Ectodermal cell (in vitro differentiated cells): ENCODE results near the gene CHID1.

Experiments
- H3K27ac ChIP-seq: 2 replicates; pipeline ENCODE4 v1.7.0; 2013; ENCODE audit warnings: mild to moderate bottlenecking, low read depth, low read length; ENCODE audit not compliant: insufficient read depth, poor library complexity, severe bottlenecking
- H3K27me3 ChIP-seq: 2 replicates; pipeline ENCODE4 v1.7.0; 2013; ENCODE audit warnings: mild to moderate bottlenecking, low read length; ENCODE audit not compliant: insufficient read depth, control insufficient read depth, poor library complexity, severe bottlenecking
- H3K36me3 ChIP-seq: one replicate; pipeline ENCODE4 v1.7.0; 2013; ENCODE audit warnings: low read length; ENCODE audit not compliant: control insufficient read depth, insufficient read depth
- H3K4me1 ChIP-seq: one replicate; pipeline ENCODE4 v1.7.0; 2013; ENCODE audit warnings: low read length; ENCODE audit not compliant: control insufficient read depth, insufficient read depth
- H3K4me3 ChIP-seq: 2 replicates; pipeline ENCODE4 v1.7.0; 2013; ENCODE audit warnings: low read depth, low read length, control low read depth; ENCODE audit not compliant: insufficient read depth
- H3K9me3 ChIP-seq: 2 replicates; pipeline ENCODE4 v1.7.0; 2013; ENCODE audit warnings: mild to moderate bottlenecking, low read length, moderate library complexity; ENCODE audit not compliant: control insufficient read depth
- WGBS, 2 experiments: methylation state at CpG; one replicate each; pipeline ENCODE4 v1.1.7; 2013; ENCODE audit warnings: missing lambda C conversion rate in 2 of 2; 5-methylcytosine and 5-hydroxymethylcytosine counted together

CHID1 gene

DNA sequence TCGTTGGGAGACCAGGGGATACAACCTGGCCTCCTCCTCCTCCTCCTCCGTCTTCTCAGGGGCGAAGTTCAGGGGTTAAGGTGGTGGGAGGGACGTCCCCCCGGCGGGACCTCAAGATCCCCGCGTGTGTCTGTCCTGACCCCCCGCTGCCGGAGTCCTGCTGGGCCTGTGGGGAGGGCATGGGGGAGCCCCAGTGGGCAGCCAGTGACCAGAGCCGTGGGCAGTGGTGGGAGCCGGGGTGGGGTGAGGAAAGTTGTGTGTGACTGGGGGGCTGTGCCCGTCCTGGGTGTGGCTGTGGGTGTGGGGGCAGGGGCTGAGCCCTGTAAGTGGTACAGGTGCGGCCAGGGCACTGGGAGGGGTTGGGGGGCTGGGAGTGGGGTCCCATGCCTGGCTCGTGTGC, 57.8 kb downstream of the CHID1 start:
- H3K36me3 ChIP-seq, result no peaks in the 10 kb centered on the region
- WGBS, 2 experiments, result 82 to 86% methylated on average over 15 of the region's 15 CpGs
- peaks cover 57% of the 10 kb centered on the region for H3K4me1 ChIP-seq

DNA sequence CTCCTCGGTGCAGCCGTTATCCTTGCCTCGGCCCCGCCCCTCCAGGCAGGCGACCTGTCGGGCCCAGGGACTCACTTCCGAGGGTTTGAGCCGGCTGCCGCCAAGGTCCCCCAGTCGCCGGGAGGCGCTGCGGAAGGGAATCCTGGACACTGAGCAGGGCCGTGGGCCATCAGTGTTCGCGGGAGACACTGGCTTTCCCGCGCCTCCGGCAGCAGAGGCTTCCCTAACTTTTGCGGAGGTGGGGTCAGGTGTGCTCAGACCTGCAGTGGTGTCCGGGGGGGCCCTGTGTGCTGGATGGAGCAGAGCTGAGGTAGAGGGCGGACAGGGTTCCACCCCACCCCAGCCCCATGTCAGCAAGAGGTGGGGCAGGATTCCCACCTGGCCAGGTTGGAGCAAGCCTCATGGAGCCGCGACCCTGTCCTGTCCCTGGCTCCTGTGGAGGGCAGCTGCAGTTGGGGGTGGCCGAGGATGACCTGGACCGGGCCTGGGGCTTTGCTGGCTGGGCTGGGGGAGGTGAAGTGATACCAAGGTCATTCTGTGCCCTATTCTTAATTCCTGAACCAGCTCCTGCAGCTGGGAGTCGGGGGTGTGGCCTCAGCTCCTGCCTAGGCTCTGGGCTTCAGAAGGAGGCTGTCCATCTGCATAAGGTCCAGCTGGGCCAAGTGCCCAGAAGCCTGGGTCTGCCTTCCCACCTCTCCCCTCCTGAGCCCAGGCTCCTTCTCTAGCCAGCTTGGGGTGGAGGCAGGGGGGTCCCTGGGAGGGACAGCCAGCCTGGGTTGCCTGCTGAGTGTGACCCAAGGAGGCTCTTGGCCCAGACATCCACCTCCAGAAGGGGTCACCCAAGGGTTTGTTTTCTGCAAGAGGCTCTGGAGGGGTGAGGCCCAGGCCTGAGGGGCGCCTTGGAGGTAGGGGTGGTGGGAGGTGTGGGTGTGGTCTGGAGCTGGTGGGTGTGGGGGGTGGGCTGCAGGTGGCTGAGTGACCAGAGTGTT, 59.5 kb downstream of the CHID1 start:
- Histone ChIP-seq H3K4me3 (peak overlapping the region; percentile 53), H3K9me3 (no peaks in the 10 kb centered on the region), H3K4me1 (peaks cover 49% of the 10 kb centered on the region), H3K27me3 (peaks cover 29% of the 10 kb centered on the region), H3K36me3 (no peaks in the 10 kb centered on the region), H3K27ac (no peak overlapping the region)
- 17 to 18% methylated on average over 28 of the region's 28 CpGs for WGBS, 2 experiments

More for the DNA sequence above, 57.8 kb downstream of the CHID1 start:
- Histone ChIP-seq H3K27me3 (peaks cover 29% of the 10 kb centered on the region), H3K27ac (no peak overlapping the region), H3K4me3 (no peak overlapping the region), H3K9me3 (no peaks in the 10 kb centered on the region)

DNA sequence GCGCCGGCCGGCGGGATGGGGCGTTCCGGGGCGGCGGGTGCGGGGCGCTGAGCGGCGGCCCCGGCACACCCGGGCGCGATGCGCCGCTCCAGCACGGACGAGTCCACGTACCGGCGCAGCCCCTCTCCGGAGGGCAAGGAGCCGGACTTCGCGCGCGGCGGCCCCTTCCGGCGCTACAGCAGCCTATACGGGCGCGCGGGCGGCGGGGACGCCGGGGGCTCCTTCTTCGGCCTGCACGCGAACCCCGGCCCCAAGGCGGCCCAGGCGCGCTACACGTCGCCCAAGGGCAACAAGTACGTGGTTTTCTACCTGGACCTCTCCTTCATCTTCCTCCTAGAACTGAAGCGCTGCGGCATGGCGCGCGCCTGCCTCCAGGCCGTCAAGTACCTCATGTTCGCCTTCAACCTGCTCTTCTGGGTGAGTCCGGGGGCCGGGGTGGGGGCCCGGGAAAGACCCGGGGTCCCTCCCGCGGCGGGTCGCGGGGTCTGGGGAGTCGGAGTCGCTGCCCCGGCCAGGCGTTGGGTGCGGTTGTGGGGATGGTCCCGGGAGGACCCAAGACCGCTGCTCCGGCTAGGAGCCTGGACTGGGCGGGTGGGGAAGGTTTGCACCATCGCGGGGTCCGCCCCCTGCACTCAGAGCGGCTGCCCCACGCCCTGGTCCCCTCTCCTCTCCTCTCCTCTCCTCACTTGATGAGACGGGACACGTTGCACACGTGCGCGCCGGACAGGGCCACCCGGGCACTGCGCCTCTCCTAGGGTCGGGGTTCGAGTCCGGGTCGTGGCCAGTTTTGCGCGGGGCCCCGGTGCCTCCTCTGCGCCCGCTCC, 60.4 kb downstream of the CHID1 start:
- peaks cover 57% of the 10 kb centered on the region for H3K4me1 ChIP-seq
- peaks cover 29% of the 10 kb centered on the region for H3K27me3 ChIP-seq
- H3K36me3 ChIP-seq, result no peaks in the 10 kb centered on the region
- no peak overlapping the region for H3K27ac ChIP-seq
- peak overlapping the region; percentile 53 for H3K4me3 ChIP-seq
- 1% methylated on average over 97 of the region's 97 CpGs for WGBS, 2 experiments
- no peaks in the 10 kb centered on the region for H3K9me3 ChIP-seq

DNA sequence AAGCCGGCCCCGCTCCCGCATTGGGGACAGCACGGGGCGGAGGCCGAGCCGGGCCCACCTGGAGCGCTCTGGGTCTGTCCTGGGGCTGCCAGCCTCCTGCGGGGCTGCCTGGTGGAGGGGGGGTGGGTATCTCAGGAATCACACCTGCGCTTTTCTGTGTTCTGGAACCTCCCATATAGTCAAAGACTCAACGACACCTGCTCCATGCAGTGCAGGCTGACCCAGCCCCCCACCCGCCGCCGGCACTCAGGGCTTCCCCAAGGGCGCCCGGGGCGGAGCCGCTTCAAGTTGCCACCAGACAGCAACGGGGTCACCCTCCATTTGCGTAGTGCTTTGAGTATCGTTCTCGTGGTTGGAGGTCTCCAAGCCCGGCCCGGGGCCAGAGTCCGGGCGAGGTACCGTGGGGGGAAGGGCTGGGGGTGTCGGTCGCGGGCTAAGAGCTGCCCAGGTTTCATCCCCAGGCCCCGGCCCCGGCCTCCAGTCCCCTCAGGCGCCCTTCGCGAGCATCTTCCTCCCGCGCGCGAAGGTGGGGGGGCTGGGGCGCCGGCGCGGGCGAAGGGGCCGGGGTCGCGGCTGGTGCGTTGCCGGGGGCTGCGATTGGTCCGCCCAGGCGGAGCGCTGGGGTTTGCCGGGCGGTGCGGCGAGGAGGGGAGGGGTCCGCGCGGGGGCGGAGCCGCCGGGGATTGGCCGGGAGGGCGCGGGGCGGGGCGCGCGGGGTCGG, 61.3 kb downstream of the CHID1 start:
- Histone ChIP-seq H3K27ac (no peak overlapping the region), H3K36me3 (no peaks in the 10 kb centered on the region), H3K9me3 (no peaks in the 10 kb centered on the region), H3K4me1 (peaks cover 55% of the 10 kb centered on the region), H3K4me3 (peak overlapping the region; percentile 53), H3K27me3 (peaks cover 29% of the 10 kb centered on the region)
- WGBS, 2 experiments, result 1 to 2% methylated on average over 71 of the region's 71 CpGs

DNA sequence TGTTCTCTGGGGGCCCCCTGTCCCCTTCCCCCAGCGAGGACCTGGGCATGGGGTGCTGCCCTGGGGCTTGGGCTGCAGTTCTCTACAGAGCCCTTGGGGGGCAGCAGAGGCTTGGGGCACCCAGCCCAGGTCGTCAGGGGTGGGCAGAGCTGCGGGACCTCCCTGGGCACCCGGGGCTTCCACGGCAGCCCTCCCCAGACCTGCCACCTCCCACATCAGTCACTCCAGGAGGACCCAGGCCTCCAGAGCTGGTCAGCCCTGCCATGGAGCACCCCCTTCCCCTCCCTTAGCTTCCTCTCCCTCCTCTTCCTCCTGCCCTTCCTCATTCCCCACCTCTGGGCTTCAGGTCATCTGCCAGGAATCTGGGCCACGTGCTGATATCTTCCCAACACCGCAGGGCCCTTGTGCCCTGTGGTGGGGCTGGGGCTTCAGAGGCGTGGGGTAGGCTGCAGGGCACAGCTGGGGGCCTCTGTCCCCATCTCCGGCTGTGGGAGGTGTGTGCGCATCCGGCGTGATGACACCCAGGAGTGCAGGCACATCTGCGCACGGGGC, 62.2 kb downstream of the CHID1 start:
- 24 to 27% methylated on average over 14 of the region's 14 CpGs for WGBS, 2 experiments
- Histone ChIP-seq H3K4me1 (peaks cover 53% of the 10 kb centered on the region), H3K4me3 (no peak overlapping the region), H3K36me3 (no peaks in the 10 kb centered on the region), H3K27me3 (peaks cover 34% of the 10 kb centered on the region), H3K9me3 (no peaks in the 10 kb centered on the region), H3K27ac (no peak overlapping the region)

DNA sequence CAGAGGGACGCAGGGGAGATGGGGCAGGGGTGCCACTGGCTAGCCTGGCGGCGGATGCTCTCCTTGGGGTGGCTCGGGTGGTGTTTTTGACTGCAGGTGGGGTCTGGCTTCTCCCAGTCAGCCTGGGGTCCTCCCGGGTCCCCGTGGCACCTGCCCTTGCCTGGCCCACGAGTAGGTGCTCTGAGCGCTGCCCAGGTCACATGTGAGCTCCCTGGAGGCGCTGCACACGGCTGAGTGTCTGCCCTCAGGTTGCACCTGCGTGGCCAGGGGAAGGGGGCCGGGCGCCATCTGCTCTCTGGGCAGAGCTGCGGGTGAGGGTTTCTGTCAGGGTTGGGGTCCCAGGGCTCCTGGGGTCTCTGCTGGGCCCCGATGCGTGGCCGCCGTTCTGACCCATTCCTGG, 62.7 kb downstream of the CHID1 start:
- no peak overlapping the region for H3K4me3 ChIP-seq
- H3K4me1 ChIP-seq, result peaks cover 50% of the 10 kb centered on the region
- H3K9me3 ChIP-seq, result no peaks in the 10 kb centered on the region
- H3K27me3 ChIP-seq, result peaks cover 36% of the 10 kb centered on the region
- 89 to 92% methylated on average over 18 of the region's 18 CpGs for WGBS, 2 experiments
- H3K27ac ChIP-seq, result no peak overlapping the region
- H3K36me3 ChIP-seq, result no peaks in the 10 kb centered on the region

DNA sequence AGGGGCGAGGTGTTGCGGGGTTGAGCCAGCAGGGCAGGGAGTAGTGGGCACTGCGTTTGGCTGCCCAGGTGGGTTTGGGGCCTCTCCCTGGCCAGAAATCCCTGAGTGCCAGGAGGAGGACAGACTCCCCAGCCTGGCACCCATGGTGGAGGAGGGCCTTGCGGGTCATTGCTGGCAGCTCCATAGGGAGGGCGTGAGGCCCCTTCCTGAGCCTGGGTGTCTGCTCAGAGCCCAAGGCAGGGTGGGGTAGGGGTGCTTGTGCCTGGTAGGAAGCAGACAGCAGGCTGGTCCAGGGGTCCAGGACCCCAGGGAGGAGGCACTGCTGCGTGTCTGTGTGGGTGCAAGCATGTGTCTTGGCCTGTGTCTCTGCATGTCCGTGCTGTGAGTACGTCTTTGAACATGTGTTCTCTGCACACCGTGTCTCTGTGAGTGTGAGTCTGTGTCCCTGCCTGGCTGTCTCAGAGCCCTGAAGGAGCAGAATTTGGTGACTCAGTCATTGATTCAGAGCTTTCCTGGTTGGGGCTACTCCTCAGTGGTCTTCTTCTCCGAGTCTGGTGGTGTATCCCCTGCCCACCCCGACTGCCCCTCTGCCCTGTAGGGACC, 64.0 kb downstream of the CHID1 start:
- Histone ChIP-seq H3K4me1 (peaks cover 48% of the 10 kb centered on the region), H3K4me3 (no peak overlapping the region), H3K9me3 (no peaks in the 10 kb centered on the region), H3K27ac (no peak overlapping the region), H3K27me3 (peaks cover 36% of the 10 kb centered on the region), H3K36me3 (no peaks in the 10 kb centered on the region)
- 92 to 95% methylated on average over 11 of the region's 11 CpGs for WGBS, 2 experiments

DNA sequence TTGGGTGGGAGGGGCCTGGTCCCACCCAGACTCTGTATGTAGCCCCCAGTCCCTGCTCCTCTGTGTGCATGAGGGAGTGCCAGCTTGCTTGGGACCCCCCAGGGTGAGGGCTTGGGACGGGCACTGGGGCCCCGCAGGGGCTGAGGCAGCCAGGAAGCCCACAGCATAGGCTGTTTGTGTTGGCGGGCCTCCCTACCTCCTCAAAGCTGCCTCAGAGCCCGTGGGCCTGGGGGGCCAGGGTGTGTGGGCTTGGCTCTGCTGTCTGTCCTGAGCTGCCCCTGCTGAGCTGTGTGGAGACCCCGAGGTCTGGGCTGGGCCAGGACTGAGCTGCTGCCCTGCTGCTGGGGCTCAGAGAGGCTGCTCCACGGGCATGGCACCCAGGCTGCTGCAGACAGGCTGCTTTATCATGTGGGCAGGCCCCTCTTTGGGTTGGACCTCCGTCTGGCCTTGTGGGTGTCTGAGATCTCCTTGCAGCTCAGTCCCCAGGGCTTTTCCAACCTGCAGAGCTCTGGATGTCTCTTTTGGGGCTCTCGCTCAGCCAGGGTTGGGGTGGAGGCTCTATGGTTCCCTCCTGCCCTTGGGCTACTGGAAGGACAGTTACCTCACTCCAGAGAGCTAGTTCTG, 64.6 kb downstream of the CHID1 start:
- Histone ChIP-seq H3K9me3 (no peaks in the 10 kb centered on the region), H3K4me3 (no peak overlapping the region), H3K27ac (no peak overlapping the region), H3K27me3 (peaks cover 32% of the 10 kb centered on the region), H3K4me1 (peaks cover 47% of the 10 kb centered on the region), H3K36me3 (no peaks in the 10 kb centered on the region)
- WGBS, 2 experiments, result 68 to 71% methylated on average over 8 of the region's 8 CpGs
